HepG2 (cell line): Measurements from ENCODE around the gene IGF2. TPM values are rescaled to one million over a fixed set of nuclear protein-coding genes. Genes with fewer than 3 reads are reported as not detected.

Experiments
- ATAC-seq: fragments of 200-7000 bp; cut with Tn5 transposase; 3 replicates; pipeline ENCODE4 v1.9.1; 2020; ENCODE audit warnings: mild to moderate bottlenecking, moderate library complexity
- BruUV-seq: library from RNA; stranded (reverse); fragments of 400-500 nt; replicated peaks from 2 replicates; lab custom pipeline; 2021; lab: Mats Ljungman, UMichigan
- CTCF ChIA-PET: fragments of 300-600 bp; formaldehyde crosslinking; extraction: SDS; loops from one replicate; lab custom pipeline; 2021; ENCODE audit warnings: low total read pairs, inconsistent platforms, low intra/inter-chr PET ratio; lab: Yijun Ruan, JAX
- POLR2A ChIA-PET: fragments of 350-600 bp; sonication (Branson Sonifier 250); formaldehyde crosslinking; loops from one replicate; lab custom pipeline; 2020; ENCODE audit warnings: antibody characterized with exemption, inconsistent platforms; lab: Yijun Ruan, JAX
- DNase-seq: peaks from one replicate; pipeline ENCODE4 v3.0.0-alpha.2; 2015; ENCODE audit warnings: low spot score
- FAIRE-seq: peaks from 3 replicates; lab custom pipeline; 2011; peaks lifted over from hg19 to GRCh38; lab: Jason Lieb, UNC
- H2AFZ ChIP-seq: one replicate; pipeline ENCODE4 v1.6.1; 2011; ENCODE audit warnings: low read length, inconsistent platforms
- H3K27ac ChIP-seq: fragments of 300-600 bp; 3 replicates; pipeline ENCODE4 v1.8.0; 2011; ENCODE audit warnings: mixed run types, mild to moderate bottlenecking, mixed read lengths, low read length, inconsistent platforms; ENCODE audit not compliant: insufficient read depth; ENCODE audit errors: extremely low read length
- H3K27me3 ChIP-seq, 2 experiments: fragments of 200-600 bp in 1 of 2; 2 replicates in 1 of 2; 3 replicates in 1 of 2; pipeline versions ENCODE4 v1.6.0 to v1.8.0; 2011; ENCODE audit warnings: low read length in 2 of 2, mild to moderate bottlenecking in 2 of 2, moderate library complexity in 2 of 2, inconsistent platforms in 1 of 2; ENCODE audit not compliant: insufficient read depth in 2 of 2, control insufficient read depth in 1 of 2
- H3K36me3 ChIP-seq, 2 experiments: fragments of 200-600 bp in 1 of 2; replicated peaks in 1 of 2; 2 replicates in 1 of 2; 3 replicates in 1 of 2; pipeline versions ENCODE4 v1.5.1 to v1.8.0; 2011; ENCODE audit warnings: low read length in 2 of 2, inconsistent platforms in 1 of 2; ENCODE audit not compliant: insufficient read depth in 2 of 2, control insufficient read depth in 1 of 2
- H3K4me1 ChIP-seq: 2 replicates; pipeline ENCODE4 v1.5.1; 2012; ENCODE audit warnings: low read length, inconsistent platforms; ENCODE audit not compliant: insufficient read depth
- H3K4me2 ChIP-seq: 2 replicates; pipeline ENCODE4 v1.6.0; 2011; ENCODE audit warnings: low read depth, low read length, inconsistent platforms
- H3K4me3 ChIP-seq, 3 experiments: fragments of 200-600 bp in 1 of 3; sonication (generic), shearing (Covaris generic) in 1 of 3; replicated peaks in 1 of 3; 2 replicates each; pipeline ENCODE4 v1.5.1; 2011 to 2016; ENCODE audit warnings: low read length in 3 of 3, inconsistent platforms in 2 of 3, low read depth in 2 of 3, mild to moderate bottlenecking in 2 of 3, control low read depth in 1 of 3, mixed read lengths in 1 of 3; ENCODE audit not compliant: insufficient read depth in 1 of 3
- H3K79me2 ChIP-seq: one replicate; pipeline ENCODE4 v1.6.1; 2011; ENCODE audit warnings: low read length, inconsistent platforms; ENCODE audit not compliant: insufficient read depth
- H3K9ac ChIP-seq: 2 replicates; pipeline ENCODE4 v1.6.0; 2011; ENCODE audit warnings: mild to moderate bottlenecking, low read depth, low read length, inconsistent platforms; ENCODE audit not compliant: insufficient read depth
- H3K9me3 ChIP-seq: 2 replicates; pipeline ENCODE4 v1.5.1; 2012; ENCODE audit warnings: mild to moderate bottlenecking, low read length
- H4K20me1 ChIP-seq: 2 replicates; pipeline ENCODE4 v1.6.0; 2011; ENCODE audit warnings: inconsistent platforms, mild to moderate bottlenecking, low read length, moderate library complexity; ENCODE audit not compliant: insufficient read depth
- ATM ChIP-seq: fragments of 450-650 bp; IDR thresholded peaks from 2 replicates; pipeline ENCODE4 v1.7.1; 2017; ENCODE audit warnings: mild to moderate bottlenecking, borderline replicate concordance
- GTF2F1 ChIP-seq: fragments of 150-350 bp; IDR thresholded peaks from 2 replicates; pipeline ENCODE4 v1.6.1; 2014; ENCODE audit warnings: low read length
- HMGXB4 ChIP-seq, 2 experiments: sonication (generic) in 1 of 2; formaldehyde crosslinking in 1 of 2; IDR thresholded peaks; 2 replicates each; pipeline versions ENCODE4 v1.4.0 to v1.6.1; 2018 to 2020; ENCODE audit warnings: missing genetic modification reagents in 2 of 2, borderline replicate concordance in 1 of 2, low read depth in 1 of 2, mild to moderate bottlenecking in 1 of 2, missing biosample characterization in 1 of 2
- PITX1 ChIP-seq: sonication (generic); formaldehyde crosslinking; IDR thresholded peaks from 2 replicates; pipeline ENCODE4 v1.5.1; 2020; ENCODE audit warnings: mild to moderate bottlenecking, missing genetic modification reagents
- SRSF1 ChIP-seq: fragments of 200-400 bp; formaldehyde crosslinking; optimal IDR thresholded peaks from 2 replicates; pipeline ENCODE3; 2017; ENCODE audit warnings: mild to moderate bottlenecking, low read depth, low read length, moderate library complexity
- STAG1 ChIP-seq: sonication (generic); formaldehyde crosslinking; IDR thresholded peaks from 2 replicates; pipeline ENCODE4 v1.4.0; 2020; ENCODE audit warnings: missing genetic modification reagents
- ZBTB43 ChIP-seq: sonication (generic); formaldehyde crosslinking; conservative IDR thresholded peaks from 2 replicates; pipeline ENCODE4 v1.4.0; 2020; ENCODE audit warnings: missing genetic modification reagents
- ZC3H4 ChIP-seq: sonication (generic); formaldehyde crosslinking; IDR thresholded peaks from 2 replicates; pipeline ENCODE4 v1.4.0; 2020; ENCODE audit warnings: missing genetic modification reagents, borderline replicate concordance
- ZFP62 ChIP-seq: sonication (generic); formaldehyde crosslinking; IDR thresholded peaks from 2 replicates; pipeline ENCODE4 v1.4.0; 2020; ENCODE audit warnings: missing genetic modification reagents
- ZNF253 ChIP-seq: sonication (generic); formaldehyde crosslinking; IDR thresholded peaks from 2 replicates; pipeline ENCODE4 v1.8.0; 2022; ENCODE audit warnings: mild to moderate bottlenecking, missing genetic modification reagents, borderline replicate concordance
- ZNF282 ChIP-seq: fragments of 450-650 bp; IDR thresholded peaks from 2 replicates; pipeline ENCODE4 v1.6.1; 2018; ENCODE audit not compliant: partially characterized antibody
- ZNF414 ChIP-seq: sonication (generic); formaldehyde crosslinking; IDR thresholded peaks from 2 replicates; pipeline ENCODE4 v1.5.0; 2020; ENCODE audit warnings: missing genetic modification reagents
- ZNF800 ChIP-seq: sonication (generic); formaldehyde crosslinking; IDR thresholded peaks from 2 replicates; pipeline ENCODE4 v1.4.0; 2020; ENCODE audit warnings: missing genetic modification reagents
- WGBS: methylation state at CpG from one replicate; pipeline ENCODE4 v1.1.6; 2017; ENCODE audit warnings: low lambda C conversion rate; 5-methylcytosine and 5-hydroxymethylcytosine counted together
- in situ Hi-C: cut with HindIII; loops from 2 replicates; pipeline ENCODE4 v1.10.0; 2017; ENCODE audit warnings: low pct_unique_long_range_greater_than_20kb; ENCODE audit not compliant: extremely low pct_ligation_motif_present
- intact Hi-C: fragments of 100-400 bp; cut with micrococcal nuclease; formaldehyde crosslinking; loops from one replicate; pipeline ENCODE4 v1.10.0; 2022; ENCODE audit not compliant: unreplicated experiment
- polyA plus RNA-seq, 8 experiments: library from polyadenylated mRNA; depleted of rRNA in 3 of 8; stranded (reverse) in 7 of 8; unstranded in 1 of 8; fragments of >200 nt; fragmentation: Illumina TruSeq in 4 of 8; extraction: Trizol in 4 of 8; gene quantifications; 2 replicates each; pipeline versions ENCODE4 v1.2.1 to v1.2.3, GENCODE V29; 2011 to 2016; ENCODE audit warnings: low read depth in 4 of 8, missing spikeins in 1 of 8, mixed read lengths in 1 of 8; ENCODE audit not compliant: insufficient read depth in 1 of 8
- total RNA-seq, 5 experiments: library from RNA; depleted of rRNA; stranded (reverse); fragments of >200 nt; fragmentation: Illumina TruSeq; extraction: Trizol; gene quantifications; 2 replicates each; pipeline ENCODE4 v1.2.3, GENCODE V29; 2016; ENCODE audit warnings: low read depth in 1 of 5

Gene IGF2
- total and polyA plus RNA-seq, 2 of the 13 experiments (the other 11 are each of a cell fraction or from before 2014, with no cell fraction given), result 79.1 to 254 TPM

- Histone ChIP-seq H3K27me3 (peaks cover 36 to 76% of the 10 kb centered on the region in 2 experiments; a peak in 4 of 5 replicates), H3K4me3 (no peak overlapping the region), H3K79me2 (no peaks in the 10 kb centered on the region), H3K9me3 (no peaks in the 10 kb centered on the region), H3K9ac (no peak overlapping the region), H3K27ac (no peak overlapping the region), H3K4me1 (0 out of 2 replicates have a peak, but pooled peaks cover 10% of the 10 kb centered on the region), H4K20me1 (no peaks in the 10 kb centered on the region), H2AFZ (no peak overlapping the region), H3K4me2 (no peak overlapping the region), H3K36me3 (no peaks in the 10 kb centered on the region)
- no TSS peak for BruUV-seq
- in situ Hi-C loops (no loop called here), intact Hi-C loops (no loop called here)
- POLR2A ChIA-PET, result no interaction called here
- FAIRE-seq, result no peak
- TF ChIP-seq ZC3H4 (CRISPR knock-in tag) (no peak), STAG1 (CRISPR knock-in tag) (no peak), ZNF253 (CRISPR knock-in tag) (no peak), ATM (no peak)
- DNase-seq, result no peak
- CTCF ChIA-PET, result no interaction called here
- ATAC-seq, result no peak
- 42% methylated on average over 5 of the region's 12 CpGs for WGBS
Observed at GRCh38 chr11:2172676-2173075, 33.5 kb upstream of the IGF2 start.

- H4K20me1 ChIP-seq, result no peaks in the 10 kb centered on the region
- H3K9ac ChIP-seq, result no peak within 1 kb of the TSS
- H3K27ac ChIP-seq, result no peak within 1 kb of the TSS
- H3K27me3 ChIP-seq, result peaks cover 38 to 86% of the 10 kb centered on the region in 2 experiments; a peak in 4 of 5 replicates
- in situ Hi-C loops (no loop called here), intact Hi-C loops (no loop called here)
- CTCF ChIA-PET, result no interaction called here
- no TSS peak for BruUV-seq
- 7% methylated on average over 6 of the region's 17 CpGs for WGBS
- no peaks in the 10 kb centered on the region for H3K36me3 ChIP-seq
- H3K4me3 ChIP-seq, result no peak within 1 kb of the TSS
- no peak within 1 kb of the TSS for H3K4me2 ChIP-seq
- DNase-seq (no peak), ATAC-seq (no peak), FAIRE-seq (no peak)
- no peaks in the 10 kb centered on the region for H3K9me3 ChIP-seq
- H3K4me1 ChIP-seq, result 0 out of 2 replicates have a peak, but pooled peaks cover 10% of the 10 kb centered on the region
- H2AFZ ChIP-seq, result no peak within 1 kb of the TSS
- H3K79me2 ChIP-seq, result no peaks in the 10 kb centered on the region
- POLR2A ChIA-PET, result no interaction called here
- TF ChIP-seq PITX1 (CRISPR knock-in tag) (no peak), ZNF800 (CRISPR knock-in tag) (no peak), ZNF414 (no peak), GTF2F1 (no peak), SRSF1 (no peak), HMGXB4 (CRISPR knock-in tag; IDR thresholded peaks at IDR 0.05; ENCODE audit: borderline replicate concordance in 1 of 2, low read depth in 1 of 2) (no peak), ZNF282 (no peak), ZBTB43 (CRISPR knock-in tag) (no peak), ZFP62 (CRISPR knock-in tag) (no peak)
Observed at GRCh38 chr11:2171591-2172003, 32.4 kb upstream of the IGF2 start, which contains the start of gene TH. Gene TH (minus strand): TSS chr11:2171815. CDS start chr11:2171786, 29 bp downstream.
